Cortex of kidney (tissue), 1 donor: ENCODE results near the gene ANKLE2.

ENCODE experiments used
- DNase-seq: peaks from one replicate; lab custom pipeline; 2025; lab: John Stamatoyannopoulos, UW

The ANKLE2 gene

DNA sequence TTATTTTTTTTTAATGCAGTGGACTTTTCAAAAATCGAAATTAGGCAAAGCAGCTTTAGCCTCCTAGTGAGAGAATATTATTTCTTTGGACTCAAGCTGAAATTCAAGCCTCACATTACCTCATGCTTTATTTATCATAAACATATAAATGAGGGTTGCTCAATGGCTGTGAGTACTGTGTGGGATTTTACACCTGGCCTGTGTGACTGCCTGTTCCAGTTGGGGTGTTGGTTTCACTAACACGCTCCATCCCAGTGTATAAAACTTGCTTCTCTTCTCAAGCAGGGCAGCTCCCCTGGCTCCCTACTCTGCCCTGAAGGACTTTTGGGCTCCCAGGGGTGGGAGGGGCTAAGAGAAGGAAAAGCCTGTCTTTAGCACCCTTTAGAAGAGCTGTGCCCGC, 15.0 kb downstream of the ANKLE2 start:
- no peak for DNase-seq

DNA sequence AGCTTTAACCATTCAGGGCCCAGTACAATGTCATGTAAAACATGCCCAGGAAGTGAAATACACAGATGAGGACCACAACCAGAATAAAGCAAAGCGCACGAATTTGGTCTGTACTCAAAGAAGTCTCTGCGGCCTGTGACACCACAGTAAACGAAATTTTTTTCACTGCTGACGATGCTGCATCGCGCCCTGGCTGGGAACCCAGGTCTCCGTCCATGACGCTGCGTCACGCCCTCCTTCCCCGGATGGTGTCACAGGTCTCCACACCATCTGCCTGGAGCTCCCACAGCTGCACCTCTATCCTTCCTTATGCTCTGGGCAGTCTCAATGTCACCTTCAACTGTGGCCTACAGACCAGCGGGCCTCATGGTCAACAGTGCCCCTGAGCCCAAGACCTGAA, 17.8 kb downstream of the ANKLE2 start:
- no peak for DNase-seq

DNA sequence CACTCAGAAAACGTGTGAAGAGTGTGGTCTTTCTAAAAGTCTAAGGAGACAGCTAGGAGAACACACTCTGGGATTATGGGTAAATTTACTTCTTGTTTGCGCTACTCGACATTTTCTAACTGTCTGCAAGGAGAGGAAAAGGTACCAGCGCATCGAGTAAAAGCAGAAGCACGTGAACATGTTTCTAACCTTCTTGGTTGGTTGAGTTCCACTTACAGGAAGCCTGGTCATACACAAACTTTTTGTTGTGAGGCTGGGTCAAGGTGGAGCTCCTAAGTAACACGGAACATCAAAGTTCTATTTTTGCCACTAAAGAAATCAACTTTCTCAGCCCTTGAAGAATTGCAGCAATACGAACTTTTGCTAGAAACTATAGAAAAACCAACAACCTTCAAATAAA, 20.0 kb downstream of the ANKLE2 start:
- DNase-seq = no peak

DNA sequence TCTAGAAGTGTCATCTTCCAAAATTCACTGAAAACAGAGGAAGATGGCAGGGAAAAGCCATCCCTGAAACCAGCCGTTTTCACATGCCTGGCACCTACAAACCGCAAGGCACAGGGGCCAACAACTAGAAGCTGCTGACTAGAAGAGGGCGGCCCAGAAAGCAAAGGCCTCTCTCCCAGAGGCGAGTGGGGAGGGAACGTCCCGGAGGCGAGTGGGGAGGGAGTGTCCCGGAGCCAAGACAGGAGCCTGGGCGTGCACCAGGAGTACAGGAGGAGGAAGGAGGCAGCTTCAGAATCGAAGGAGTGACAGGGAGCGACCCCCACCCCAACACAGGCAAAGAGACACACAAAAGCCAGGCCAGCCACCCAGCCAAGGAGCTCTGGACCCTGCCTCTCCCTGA, 21.0 kb downstream of the ANKLE2 start:
- DNase-seq = no peak

DNA sequence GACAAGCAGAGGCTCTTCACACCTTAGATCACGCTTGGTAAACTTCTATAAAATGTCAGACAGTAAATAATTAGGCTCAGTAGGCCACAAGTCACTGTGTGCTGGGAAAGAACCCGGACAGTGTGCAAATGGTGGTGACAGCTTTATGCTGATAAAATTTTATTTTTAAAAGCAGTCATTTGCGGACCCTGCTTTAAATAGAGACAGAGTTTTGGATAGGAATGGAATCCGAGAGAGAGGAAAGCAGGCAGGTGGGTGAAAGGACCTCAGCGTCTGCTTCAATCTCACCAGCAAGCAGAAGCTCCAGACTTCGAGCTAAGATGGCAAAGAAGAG, 21.4 kb downstream of the ANKLE2 start:
- no peak for DNase-seq

DNA sequence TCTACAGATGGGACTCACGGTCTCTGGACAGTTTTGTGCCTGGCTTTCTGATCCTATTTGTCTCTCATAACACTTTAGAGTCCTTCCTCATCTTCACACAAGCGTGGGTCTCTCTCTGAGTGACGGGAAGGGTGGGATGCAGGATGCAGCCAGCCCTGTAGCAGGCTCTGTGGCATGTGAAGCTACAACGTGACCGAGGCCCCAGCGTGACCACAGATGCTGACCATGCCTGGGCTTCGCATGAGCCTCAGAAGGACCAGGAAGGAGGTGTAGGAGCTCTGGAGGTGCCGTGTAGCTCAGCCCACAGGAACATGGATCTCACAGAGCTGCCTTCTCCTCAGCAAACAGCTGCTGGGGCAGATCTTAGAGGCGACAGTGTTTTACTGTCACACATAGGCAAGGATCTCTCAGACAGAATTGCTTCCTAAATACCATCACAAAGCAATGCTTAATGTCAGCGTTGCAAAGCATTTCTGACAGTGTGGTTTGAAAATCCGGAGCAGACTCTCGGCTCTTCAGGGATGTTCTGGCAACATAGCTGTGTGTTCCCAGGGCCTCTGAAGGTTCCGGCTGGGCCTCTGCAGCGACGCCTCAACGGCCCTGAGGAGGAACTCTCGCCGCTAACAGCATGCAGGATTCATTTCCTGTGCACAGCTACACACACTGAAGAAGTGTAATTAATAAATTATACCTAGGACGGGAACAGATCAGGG, 21.9 kb downstream of the ANKLE2 start:
- DNase-seq = no peak

DNA sequence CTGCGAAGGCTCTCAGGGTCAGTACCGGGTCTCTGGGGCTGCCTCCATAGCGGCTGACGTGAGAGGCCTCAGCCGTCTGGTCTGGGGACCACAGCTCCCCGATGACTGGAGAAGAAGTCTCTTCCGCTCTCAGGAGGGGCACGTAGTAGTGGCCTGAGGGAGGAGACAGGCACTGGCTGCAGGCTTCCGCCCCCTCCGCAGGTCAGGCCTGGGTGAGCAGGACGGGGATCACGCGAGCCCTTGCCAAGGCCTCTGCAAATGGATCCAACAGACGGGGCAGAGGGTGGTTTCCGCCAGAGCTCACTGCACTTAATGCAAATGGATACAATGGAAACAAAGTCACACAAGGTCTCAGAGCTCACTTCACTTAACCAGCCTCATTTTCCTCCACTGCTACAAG, 24.7 kb downstream of the ANKLE2 start:
- DNase-seq = no peak

DNA sequence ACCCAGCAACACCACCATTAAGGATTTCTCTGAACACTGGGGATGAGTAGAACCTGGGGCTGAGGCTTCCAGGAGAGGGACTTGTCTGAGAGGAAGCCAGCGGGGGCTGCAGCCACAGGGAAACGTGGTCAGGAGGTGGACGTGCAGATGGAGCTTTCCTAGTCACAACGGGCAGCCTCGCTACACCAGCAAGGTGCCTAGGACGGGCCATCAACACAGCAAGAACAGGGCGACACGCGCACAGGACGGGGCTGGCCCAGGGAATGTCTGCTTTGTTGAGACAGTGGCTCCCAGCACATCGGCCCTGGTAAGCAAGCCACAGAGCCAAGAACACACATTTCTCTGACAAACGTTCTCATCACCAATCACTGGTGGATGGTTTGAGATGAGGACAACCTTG, 25.3 kb downstream of the ANKLE2 start:
- DNase-seq = no peak

DNA sequence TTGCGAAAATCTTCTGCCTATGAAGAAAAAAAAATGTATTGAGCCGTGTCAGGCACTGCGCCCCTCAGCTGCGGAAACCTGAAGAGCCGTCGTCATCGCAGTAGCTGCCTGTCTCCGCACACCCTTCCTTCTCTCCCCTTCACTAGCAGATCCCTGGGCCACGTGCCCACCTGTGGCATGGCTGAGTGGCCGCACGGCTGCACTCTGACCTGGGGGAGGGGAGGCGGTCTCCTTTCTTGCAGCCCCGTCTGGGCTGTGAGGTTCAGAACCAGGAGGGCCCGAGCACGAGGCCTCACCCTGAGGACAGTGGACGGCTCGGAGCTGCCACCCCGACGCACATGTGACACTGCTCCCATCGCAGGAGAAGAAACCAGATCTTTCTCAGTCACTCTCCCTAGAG, 26.1 kb downstream of the ANKLE2 start:
- DNase-seq = no peak

DNA sequence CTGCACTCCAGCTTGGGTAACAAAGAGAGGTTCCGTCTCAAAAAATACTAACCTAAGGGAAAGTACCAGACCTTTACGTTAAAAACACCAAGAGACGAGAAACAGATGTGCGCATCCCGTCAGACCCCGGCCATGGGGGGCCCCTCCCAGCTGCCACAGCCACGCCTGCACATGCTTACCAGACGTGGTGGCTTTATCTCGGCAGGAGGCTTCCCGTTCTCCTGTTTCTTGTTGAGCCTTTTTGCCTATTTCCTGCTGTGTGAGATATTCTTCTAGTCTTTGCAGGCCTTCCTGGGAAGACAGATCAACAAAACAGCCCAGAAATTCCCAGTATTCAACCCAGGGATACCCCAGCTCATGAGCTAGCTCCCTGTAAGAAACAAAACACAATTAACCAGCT, 27.4 kb downstream of the ANKLE2 start:
- DNase-seq = no peak

DNA sequence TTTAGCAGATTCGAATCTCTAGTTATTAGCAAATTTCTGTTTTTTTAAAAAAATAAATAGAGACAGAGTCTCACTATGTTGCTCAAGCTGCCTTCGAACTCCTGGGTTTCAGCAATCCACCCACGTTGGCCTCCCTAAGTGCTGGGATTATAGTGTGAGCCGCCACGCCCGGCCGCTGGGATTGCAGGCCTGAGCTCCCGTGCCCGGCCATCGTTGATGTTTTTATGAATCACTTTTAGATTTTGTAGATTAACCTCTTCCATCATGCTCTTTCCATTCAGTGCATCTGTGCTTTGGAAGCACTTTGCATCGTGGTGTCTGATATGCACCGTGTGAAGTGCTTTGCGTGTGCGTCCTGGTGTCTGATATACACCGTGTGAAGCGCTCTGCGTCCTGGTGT, 30.1 kb downstream of the ANKLE2 start:
- no peak for DNase-seq

DNA sequence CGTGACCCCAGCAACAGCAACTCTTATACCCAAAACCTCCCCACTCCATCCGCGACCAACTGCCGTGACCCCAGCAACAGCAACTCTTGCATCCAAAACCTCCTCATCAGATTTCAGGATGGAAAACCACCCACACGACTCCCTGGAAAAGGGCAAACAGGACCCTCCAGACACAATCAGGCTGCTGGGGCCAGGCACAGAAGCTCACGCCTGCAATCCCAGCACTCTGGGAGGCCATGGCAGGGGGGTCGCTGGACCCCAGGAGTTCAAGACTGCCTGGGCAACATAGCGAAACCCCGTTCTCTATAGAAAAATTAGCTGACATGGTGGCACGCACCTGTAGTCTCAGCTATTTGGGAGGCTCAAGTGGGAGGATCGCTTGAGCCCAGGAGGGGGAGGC, 31.3 kb downstream of the ANKLE2 start:
- DNase-seq = no peak

DNA sequence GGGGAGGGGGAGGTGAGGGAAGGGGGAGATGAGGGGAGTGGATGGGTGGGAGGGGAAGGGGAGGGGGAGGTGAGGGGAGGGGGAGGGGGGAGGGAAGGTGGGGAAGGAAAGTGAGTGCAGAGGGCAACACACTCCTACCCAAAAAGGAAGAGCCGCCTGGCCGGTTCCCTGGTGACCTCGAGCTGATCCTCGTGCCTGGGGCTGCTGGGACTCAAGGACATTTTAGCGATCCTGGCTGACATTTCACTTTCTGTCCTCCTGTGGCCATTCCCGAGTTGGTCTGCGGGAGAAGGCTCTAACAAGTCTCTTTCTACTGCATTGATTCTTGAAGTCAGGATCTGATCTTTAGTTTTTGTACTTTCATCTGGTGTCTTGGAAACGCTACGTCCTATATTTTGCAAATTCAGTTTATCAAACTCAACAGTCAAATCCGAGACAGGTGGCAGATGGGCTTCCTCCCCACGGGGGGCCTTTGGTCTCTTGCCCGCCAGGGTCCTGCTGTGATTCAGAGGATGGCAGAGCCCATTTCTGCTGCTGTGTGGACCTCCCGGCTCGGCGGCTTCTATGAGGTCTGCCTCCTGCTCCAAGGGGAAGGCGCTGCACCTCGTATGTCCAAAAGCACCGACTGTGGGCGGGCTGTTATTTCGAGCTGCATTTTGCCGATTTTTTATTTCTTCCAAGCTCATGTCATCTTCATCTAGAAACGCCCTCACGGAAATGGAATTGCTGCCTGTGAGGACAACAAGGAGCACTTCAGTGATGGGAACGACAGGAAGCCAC, 31.9 kb downstream of the ANKLE2 start:
- no peak for DNase-seq

DNA sequence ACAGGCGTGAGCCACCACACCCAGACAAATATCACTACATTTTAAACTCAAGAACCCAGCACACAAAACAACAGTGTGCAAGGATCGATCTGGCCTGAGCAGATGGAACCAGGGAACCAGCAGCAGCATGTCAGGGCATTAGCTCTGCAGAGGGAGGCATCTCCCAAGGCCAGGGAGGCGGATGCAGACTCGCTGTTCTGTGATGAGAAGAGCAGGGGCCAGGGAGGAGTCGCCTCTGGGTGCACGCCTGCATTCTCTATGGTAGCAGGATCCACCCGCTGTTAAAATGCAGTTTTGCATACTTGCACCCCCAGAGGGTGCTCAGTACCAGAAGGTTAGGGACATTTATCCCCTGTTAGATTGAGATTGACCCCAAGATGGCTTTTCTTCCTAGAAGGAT, 33.1 kb downstream of the ANKLE2 start:
- DNase-seq = no peak

DNA sequence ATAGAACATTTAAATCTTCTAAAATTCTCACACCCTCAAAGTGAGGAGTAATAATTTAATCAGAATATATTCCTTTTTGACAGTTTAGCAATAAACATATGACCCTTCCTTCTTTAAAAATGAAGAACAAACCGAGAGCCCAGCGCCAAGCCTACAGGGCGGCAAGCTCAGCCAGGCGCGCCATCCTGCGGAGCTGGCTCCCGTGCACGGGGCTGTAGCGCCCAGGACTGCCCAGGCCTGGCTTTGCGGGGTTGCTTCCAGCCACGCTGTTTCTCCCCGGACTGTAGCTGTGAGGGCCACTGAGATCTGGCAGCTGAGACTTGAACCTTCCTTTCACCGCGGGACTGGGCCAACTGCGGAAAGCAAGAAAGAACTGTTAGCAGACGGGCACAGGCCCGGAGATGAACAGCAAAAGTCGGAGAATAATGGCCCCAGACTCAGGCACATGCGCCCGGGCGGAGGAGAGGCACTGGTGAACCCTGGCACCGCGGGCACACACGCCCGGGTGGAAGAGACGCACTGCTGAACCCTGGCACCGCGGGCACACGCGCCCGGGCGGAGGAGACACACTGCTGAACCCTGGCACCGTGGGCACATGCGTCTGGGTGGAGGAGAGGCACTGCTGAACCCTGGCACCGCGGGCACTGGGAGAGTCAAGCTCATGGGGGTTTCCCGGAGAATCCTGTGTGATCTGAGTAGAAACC, 34.4 kb downstream of the ANKLE2 start:
- no peak for DNase-seq

DNA sequence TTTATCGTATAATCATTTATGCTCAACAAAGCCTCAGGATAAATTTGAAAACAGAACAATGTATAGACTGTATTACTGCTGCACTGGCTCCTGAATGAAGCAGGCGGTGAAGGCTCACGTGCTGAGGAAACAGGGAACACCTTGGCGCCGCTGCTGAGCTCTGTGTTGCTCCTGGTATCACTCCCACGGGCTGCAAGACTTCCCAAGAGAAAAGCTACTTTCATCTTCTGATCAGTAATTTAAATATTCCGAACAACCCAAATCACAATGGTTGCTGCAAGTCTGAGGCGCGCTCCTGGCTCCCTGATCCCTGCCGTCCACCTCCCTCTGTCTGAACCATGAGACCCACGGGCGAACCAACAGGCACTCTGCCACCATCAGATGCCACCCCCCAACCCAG, 35.2 kb downstream of the ANKLE2 start:
- no peak for DNase-seq

DNA sequence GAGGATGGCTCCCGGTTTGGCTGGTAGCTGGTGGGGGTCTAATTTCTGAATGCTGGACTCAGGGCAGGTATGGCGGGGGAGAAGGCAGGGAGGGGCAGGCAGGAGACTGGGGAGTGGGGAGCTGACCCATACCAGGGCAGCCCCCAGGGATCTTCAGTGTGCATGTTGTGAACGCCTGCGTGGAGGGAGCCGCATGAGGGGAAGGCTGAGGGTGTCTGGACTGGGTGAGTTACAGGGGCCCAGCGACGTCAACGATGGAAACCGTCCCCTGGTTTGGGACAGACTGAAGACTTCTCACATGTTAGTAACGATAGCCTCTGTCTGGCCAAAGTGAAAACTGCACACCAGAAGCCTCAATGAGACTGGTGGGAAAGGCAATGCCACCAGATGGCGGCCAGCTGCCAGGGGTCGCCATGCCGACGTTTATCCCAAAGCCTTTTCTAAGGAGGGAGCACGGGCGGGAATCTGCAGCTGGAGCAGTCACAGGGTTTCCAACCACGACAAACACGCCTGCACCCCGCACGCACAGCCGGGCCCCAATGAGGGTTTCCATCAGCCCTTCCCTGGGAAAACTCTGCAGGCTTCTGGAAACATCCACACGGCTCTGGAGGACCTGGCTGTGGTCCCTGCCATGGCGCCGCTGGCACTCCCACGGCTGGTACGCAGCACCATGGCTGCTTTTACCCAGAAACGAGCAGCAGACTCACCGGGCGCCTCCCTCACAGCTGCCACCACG, 37.0 kb downstream of the ANKLE2 start:
- no peak for DNase-seq

DNA sequence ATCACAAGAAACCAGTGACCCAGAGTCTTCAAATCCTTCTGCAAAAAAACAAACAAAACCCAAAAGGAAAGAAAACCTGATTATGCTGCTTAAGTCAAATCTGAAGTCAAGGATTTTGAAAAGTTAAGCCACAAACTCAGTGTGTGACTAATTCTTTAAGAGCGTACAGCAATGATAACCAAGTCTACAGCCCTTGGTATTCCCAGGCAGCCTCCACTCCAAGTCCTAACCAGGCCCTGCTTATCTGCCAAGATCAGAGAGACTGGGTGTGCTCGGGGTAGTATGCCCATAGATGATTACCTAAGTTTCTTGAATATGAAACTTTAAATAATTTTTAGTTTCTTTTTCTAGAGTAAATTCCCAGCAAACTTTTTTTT, 37.9 kb downstream of the ANKLE2 start:
- DNase-seq = no peak

DNA sequence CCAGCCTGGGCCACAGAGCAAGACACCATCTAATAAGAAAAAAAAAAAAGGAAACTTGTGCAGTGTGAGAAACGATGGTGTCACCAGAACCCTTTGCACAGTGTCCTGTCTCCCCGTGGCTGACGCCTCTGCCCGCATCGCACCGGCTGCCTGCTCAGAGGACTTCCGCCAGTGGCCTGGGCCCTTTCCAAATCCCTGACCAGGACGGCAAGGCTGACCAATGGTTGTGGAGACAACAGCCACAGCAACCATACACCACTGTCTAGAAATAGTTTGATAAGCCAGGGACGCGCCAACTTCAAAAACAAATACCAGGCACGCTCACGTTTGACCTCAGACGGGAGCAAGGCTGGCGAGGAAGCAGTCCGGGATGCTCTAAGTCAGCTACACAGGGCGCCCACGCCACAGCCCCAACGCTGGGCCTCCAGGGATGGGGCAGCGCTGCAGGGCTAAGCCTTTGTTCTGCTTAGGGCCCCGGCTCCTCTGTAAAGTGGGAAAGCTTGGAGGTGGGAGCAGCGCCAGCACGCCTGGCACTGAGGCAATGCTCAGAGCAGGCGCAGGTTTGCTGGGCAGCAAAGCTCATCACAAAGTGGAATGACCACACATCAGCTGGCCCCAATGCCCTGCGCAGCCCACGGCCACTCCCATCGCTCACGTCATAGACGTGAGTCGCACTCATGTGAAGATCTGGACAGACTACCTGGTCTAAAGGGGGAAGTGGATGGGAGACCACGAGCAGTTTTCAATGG, 38.4 kb downstream of the ANKLE2 start:
- no peak for DNase-seq

DNA sequence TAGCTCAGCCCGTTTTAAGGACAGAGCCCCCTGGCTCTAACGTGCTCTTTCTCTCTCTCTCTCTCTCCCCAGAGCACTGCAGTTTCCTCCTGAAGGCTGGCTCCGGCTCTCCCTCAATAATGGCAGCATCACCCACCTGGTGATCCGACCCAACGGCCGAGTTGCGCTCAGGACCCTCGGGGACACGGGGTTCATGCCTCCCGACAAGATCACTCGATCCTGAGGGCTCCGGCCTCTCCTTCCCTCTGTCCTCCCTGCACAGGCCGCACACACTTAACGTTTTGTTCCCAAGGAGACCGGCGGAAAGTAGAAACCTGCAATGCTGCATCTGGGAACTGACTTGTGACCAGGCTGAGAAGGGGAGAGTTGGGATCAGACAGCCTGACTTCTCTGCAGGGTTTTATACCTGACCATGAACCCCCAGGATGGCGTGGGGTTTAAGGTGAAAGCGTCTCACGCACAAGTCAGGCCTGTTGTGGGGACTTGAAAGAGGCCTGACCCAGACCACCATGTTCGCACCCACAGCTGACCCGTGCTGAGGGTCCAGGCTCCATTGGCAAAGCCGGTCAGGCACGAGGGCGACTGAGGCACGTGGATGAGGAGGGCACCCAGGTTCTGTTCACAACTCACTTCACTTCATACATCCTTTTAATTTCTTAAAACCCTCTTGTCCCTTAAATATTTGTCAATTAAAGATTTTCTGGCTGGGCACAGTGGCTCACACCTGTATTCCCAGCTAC, 40.9 kb downstream of the ANKLE2 start:
- DNase-seq = no peak

DNA sequence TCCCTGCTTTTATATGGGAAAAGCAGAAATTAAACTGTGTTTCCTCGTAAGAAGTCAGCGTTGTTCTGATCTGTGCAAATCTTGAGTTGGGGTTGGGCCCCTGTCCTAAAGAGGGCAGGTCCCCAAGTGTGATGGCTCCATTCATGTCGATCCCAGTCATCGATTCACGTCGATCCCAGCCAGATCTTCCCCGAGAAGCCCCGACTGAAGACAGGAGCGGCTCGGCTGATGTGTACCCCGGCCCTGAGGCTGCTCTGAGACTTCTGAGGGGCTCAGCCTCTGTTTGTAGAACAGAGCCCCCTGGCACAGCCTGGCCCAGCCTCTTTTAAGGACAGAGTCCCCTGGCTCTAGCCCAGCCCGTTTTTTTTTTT, 41.7 kb downstream of the ANKLE2 start:
- DNase-seq = no peak
